HEK293T (cell line): ENCODE data around the gene PLXNB1.

Experiments used
- BHLHE40 ChIP-seq: fragments of 450-650 bp; IDR thresholded peaks from 2 replicates; pipeline ENCODE4 v1.6.1; 2016; ENCODE audit warnings: mild to moderate bottlenecking, moderate library complexity, borderline replicate concordance
- FOXK2 ChIP-seq: fragments of 450-650 bp; IDR thresholded peaks from 2 replicates; pipeline ENCODE4 v1.6.1; 2016; ENCODE audit warnings: mild to moderate bottlenecking
- FOXM1 ChIP-seq: fragments of 450-650 bp; IDR thresholded peaks from 2 replicates; pipeline ENCODE4 v1.6.1; 2017; ENCODE audit warnings: mild to moderate bottlenecking, borderline replicate concordance
- HDGF ChIP-seq: fragments of 450-650 bp; IDR thresholded peaks from 2 replicates; pipeline ENCODE4 v1.6.1; 2017; ENCODE audit warnings: antibody characterized with exemption, borderline replicate concordance
- L3MBTL2 ChIP-seq: fragments of 450-650 bp; conservative IDR thresholded peaks from 2 replicates; pipeline ENCODE4 v1.6.1; 2016; ENCODE audit warnings: mild to moderate bottlenecking
- LEF1 ChIP-seq: fragments of 450-650 bp; IDR thresholded peaks from 2 replicates; pipeline ENCODE4 v1.6.1; 2017; ENCODE audit warnings: mild to moderate bottlenecking, borderline replicate concordance
- NFRKB ChIP-seq: fragments of 450-650 bp; IDR thresholded peaks from 2 replicates; pipeline ENCODE4 v1.6.1; 2016; ENCODE audit warnings: mild to moderate bottlenecking, moderate library complexity
- SP1 ChIP-seq: fragments of 450-650 bp; IDR thresholded peaks from 2 replicates; pipeline ENCODE4 v1.6.1; 2017
- SUZ12 ChIP-seq: fragments of 450-650 bp; IDR thresholded peaks from 2 replicates; pipeline ENCODE4 v1.6.1; 2016; ENCODE audit warnings: mild to moderate bottlenecking
- TARDBP ChIP-seq: fragments of 450-650 bp; IDR thresholded peaks from 2 replicates; pipeline ENCODE4 v1.6.1; 2016
- ZNF384 ChIP-seq: fragments of 450-650 bp; IDR thresholded peaks from 2 replicates; pipeline ENCODE4 v1.6.1; 2016

GRCh38 chr3:48394391-48394790 is 35.5 kb downstream of the PLXNB1 start:
- no peak for TF ChIP-seq ZNF384
- TF ChIP-seq HDGF: no peak
- TF ChIP-seq TARDBP: no peak
- TF ChIP-seq SP1: no peak
- no peak for TF ChIP-seq BHLHE40
- TF ChIP-seq FOXK2: no peak
- TF ChIP-seq SUZ12: no peak
- no peak for TF ChIP-seq FOXM1
- TF ChIP-seq NFRKB: no peak
- TF ChIP-seq LEF1: no peak
- no peak for TF ChIP-seq L3MBTL2
